H9 (cell line): ENCODE data around the gene C10orf105. TPM values are rescaled to one million over a fixed set of nuclear protein-coding genes. Genes with fewer than 3 reads are reported as not detected.

Experiments
- DNase-seq: peaks from one replicate; pipeline ENCODE4 v3.0.0-alpha.2; 2017
- H2AFZ ChIP-seq: one replicate; pipeline ENCODE4 v1.6.1; 2013; ENCODE audit warnings: mild to moderate bottlenecking, low read length, control low read depth, moderate library complexity
- H2AK5ac ChIP-seq: 2 replicates; pipeline ENCODE4 v1.6.1; 2013; ENCODE audit warnings: low read length, control low read depth, mixed read lengths; ENCODE audit not compliant: insufficient read length
- H2BK120ac ChIP-seq: one replicate; pipeline ENCODE4 v1.6.1; 2013; ENCODE audit warnings: low read depth, mild to moderate bottlenecking, low read length, control low read depth, inconsistent platforms; ENCODE audit not compliant: poor library complexity, severe bottlenecking
- H2BK12ac ChIP-seq: 2 replicates; pipeline ENCODE4 v1.6.1; 2013; ENCODE audit warnings: low read length, control low read depth, mixed read lengths, low read depth; ENCODE audit not compliant: insufficient read length
- H2BK15ac ChIP-seq: 2 replicates; pipeline ENCODE4 v1.6.1; 2013; ENCODE audit warnings: low read depth, low read length, control low read depth
- H2BK20ac ChIP-seq: one replicate; pipeline ENCODE4 v1.6.1; 2013; ENCODE audit warnings: low read depth, mild to moderate bottlenecking, low read length, control low read depth, inconsistent platforms; ENCODE audit not compliant: poor library complexity, severe bottlenecking
- H2BK5ac ChIP-seq: 2 replicates; pipeline ENCODE4 v1.6.1; 2013; ENCODE audit warnings: low read length, control low read depth, mixed read lengths; ENCODE audit not compliant: insufficient read length
- H3K14ac ChIP-seq: 2 replicates; pipeline ENCODE4 v1.6.1; 2013; ENCODE audit warnings: low read length, control low read depth; ENCODE audit not compliant: insufficient read depth
- H3K18ac ChIP-seq: 2 replicates; pipeline ENCODE4 v1.6.1; 2013; ENCODE audit warnings: low read depth, mild to moderate bottlenecking, mixed read lengths, low read length, control low read depth; ENCODE audit not compliant: insufficient read length
- H3K23ac ChIP-seq: 2 replicates; pipeline ENCODE4 v1.6.1; 2013; ENCODE audit warnings: low read length, control low read depth, mixed read lengths, low read depth; ENCODE audit not compliant: insufficient read length
- H3K23me2 ChIP-seq: 2 replicates; pipeline ENCODE4 v1.6.1; 2013; ENCODE audit warnings: low read depth, mild to moderate bottlenecking, mixed read lengths, low read length, control low read depth; ENCODE audit not compliant: insufficient read length, poor library complexity, severe bottlenecking
- H3K27ac ChIP-seq: 2 replicates; pipeline ENCODE4 v1.5.1; 2013; ENCODE audit warnings: low read length, control low read depth, mixed read lengths, low read depth; ENCODE audit not compliant: insufficient read length
- H3K27me3 ChIP-seq: 2 replicates; pipeline ENCODE4 v1.6.1; 2013; ENCODE audit warnings: low read length, control low read depth, inconsistent platforms; ENCODE audit not compliant: insufficient read depth
- H3K4ac ChIP-seq: 2 replicates; pipeline ENCODE4 v1.6.1; 2013; ENCODE audit warnings: low read depth, mild to moderate bottlenecking, control low read depth, inconsistent platforms, low read length, moderate library complexity
- H3K4me1 ChIP-seq: 2 replicates; pipeline ENCODE4 v1.6.1; 2013; ENCODE audit warnings: low read length, control low read depth, inconsistent platforms; ENCODE audit not compliant: insufficient read depth
- H3K4me2 ChIP-seq: 2 replicates; pipeline ENCODE4 v1.6.1; 2013; ENCODE audit warnings: low read length, control low read depth, mixed read lengths; ENCODE audit not compliant: insufficient read length, insufficient read depth
- H3K56ac ChIP-seq: 2 replicates; pipeline ENCODE4 v1.6.1; 2013; ENCODE audit warnings: low read depth, mild to moderate bottlenecking, mixed read lengths, low read length, control low read depth; ENCODE audit not compliant: insufficient read length
- H3K79me1 ChIP-seq: 2 replicates; pipeline ENCODE4 v1.6.1; 2013; ENCODE audit warnings: low read depth, mild to moderate bottlenecking, moderate library complexity, low read length, control low read depth, inconsistent platforms; ENCODE audit not compliant: insufficient read depth, poor library complexity, severe bottlenecking
- H3K79me2 ChIP-seq: 2 replicates; pipeline ENCODE4 v1.6.1; 2013; ENCODE audit warnings: low read length, control low read depth, inconsistent platforms; ENCODE audit not compliant: insufficient read depth
- H3K9ac ChIP-seq: 2 replicates; pipeline ENCODE4 v1.6.1; 2013; ENCODE audit warnings: low read length, control low read depth, mixed read lengths; ENCODE audit not compliant: insufficient read length; ENCODE audit errors: extremely low read depth
- H3K9me3 ChIP-seq: one replicate; pipeline ENCODE4 v1.6.1; 2013; ENCODE audit warnings: low read depth, low read length, inconsistent platforms; ENCODE audit not compliant: control insufficient read depth
- H3T11ph ChIP-seq: one replicate; pipeline ENCODE4 v1.6.1; 2013; ENCODE audit warnings: mild to moderate bottlenecking, low read length, control low read depth, inconsistent platforms
- H4K20me1 ChIP-seq: one replicate; pipeline ENCODE4 v1.6.1; 2013; ENCODE audit not compliant: control insufficient read depth, insufficient read length, insufficient read depth
- H4K5ac ChIP-seq: 2 replicates; pipeline ENCODE4 v1.6.1; 2013; ENCODE audit warnings: low read depth, mild to moderate bottlenecking, mixed read lengths, low read length, control low read depth; ENCODE audit not compliant: insufficient read length
- H4K8ac ChIP-seq: replicated peaks from 2 replicates; pipeline ENCODE4 v1.6.1; 2013; ENCODE audit warnings: low read length, control low read depth, mixed read lengths, low read depth; ENCODE audit not compliant: insufficient read length
- H4K91ac ChIP-seq: 2 replicates; pipeline ENCODE4 v1.6.1; 2013; ENCODE audit warnings: low read depth, mild to moderate bottlenecking, moderate library complexity, mixed read lengths, low read length, control low read depth; ENCODE audit not compliant: insufficient read length
- H3K27ac Mint-ChIP-seq, 3 experiments: 2 replicates in 2 of 3; 3 replicates in 1 of 3; pipeline ENCODE4 v1.8.0; 2020 to 2021; ENCODE audit warnings: mixed read lengths in 3 of 3, mild to moderate bottlenecking in 1 of 3, moderate library complexity in 1 of 3
- H3K27me3 Mint-ChIP-seq: 2 replicates; pipeline ENCODE4 v1.8.0; 2021; ENCODE audit warnings: low read depth, mild to moderate bottlenecking, moderate library complexity, mixed read lengths
- H3K36me3 Mint-ChIP-seq, 3 experiments: 2 replicates in 2 of 3; 3 replicates in 1 of 3; pipeline ENCODE4 v1.8.0; 2020 to 2021; ENCODE audit warnings: low read depth in 3 of 3, mixed read lengths in 3 of 3; ENCODE audit not compliant: insufficient read depth in 1 of 3
- H3K4me1 Mint-ChIP-seq, 2 experiments: 2 replicates each; pipeline ENCODE4 v1.8.0; 2020; ENCODE audit warnings: mixed read lengths in 2 of 2
- H3K4me3 Mint-ChIP-seq, 2 experiments: 2 replicates in 1 of 2; 3 replicates in 1 of 2; pipeline ENCODE4 v1.8.0; 2020 to 2021; ENCODE audit warnings: mild to moderate bottlenecking in 2 of 2, mixed read lengths in 2 of 2, moderate library complexity in 1 of 2
- H3K9me3 Mint-ChIP-seq, 2 experiments: 2 replicates in 1 of 2; 3 replicates in 1 of 2; pipeline ENCODE4 v1.8.0; 2020; ENCODE audit warnings: mild to moderate bottlenecking in 2 of 2, mixed read lengths in 2 of 2, moderate library complexity in 1 of 2
- CTCF ChIP-seq: fragments of 200-600 bp; sonication (generic); conservative IDR thresholded peaks from 3 replicates; pipeline ENCODE4 v1.8.0; 2021; ENCODE audit warnings: antibody characterized with exemption, mild to moderate bottlenecking
- whole genome bisulfite sequencing: extraction: QIAGEN DNeasy Blood & Tissue Kit; methylation state at CpG from one replicate; pipeline ENCODE4 v1.1.7; 2013; ENCODE audit warnings: missing lambda C conversion rate, low lambda C conversion rate, mixed read lengths; ENCODE audit not compliant: insufficient read length; ENCODE audit errors: extremely low coverage; 5-methylcytosine and 5-hydroxymethylcytosine counted together
- total RNA-seq: library from RNA; stranded (reverse); gene quantifications from 2 replicates; pipeline ENCODE4 v1.2.1, GENCODE V29; 2021

Gene C10orf105
- total RNA-seq, 1 experiment from 2014 or later, result 0.26 TPM

- no peak overlapping the region for H2BK15ac ChIP-seq
- no CpG with 5 or more reads among the region's 14 CpGs for WGBS
- no peaks in the 10 kb centered on the region for H3K4me1 ChIP-seq
- H3K14ac ChIP-seq, result no peak overlapping the region
- no peak overlapping the region for H2BK120ac ChIP-seq
- no peaks in the 10 kb centered on the region; the same call in 1 of the 2 replicates for H3K79me2 ChIP-seq
- H3K4me1 Mint-ChIP-seq, result peaks cover 10 to 39% of the 10 kb centered on the region in 2 experiments; a peak in 3 of 4 replicates
- H2AFZ ChIP-seq, result no peak overlapping the region
- peak overlapping the region in 1 of 3 experiments; percentile 1; a peak in 1 of 7 replicates for H3K27ac Mint-ChIP-seq
- TF ChIP-seq CTCF, result no peak
- H3K4me2 ChIP-seq, result no peak overlapping the region
- no peak overlapping the region for H4K91ac ChIP-seq
- no peaks in the 10 kb centered on the region for H3K27me3 ChIP-seq
- no peak overlapping the region for H3K4me3 Mint-ChIP-seq
- H3K9me3 Mint-ChIP-seq, result no peaks in the 10 kb centered on the region; a peak in 2 of 5 replicates
- H3K56ac ChIP-seq, result no peak overlapping the region
- no peak overlapping the region for H3K18ac ChIP-seq
- H3K27ac ChIP-seq, result no peak overlapping the region
- peaks cover 2% of the 10 kb centered on the region for H3K27me3 Mint-ChIP-seq
- no peaks in the 10 kb centered on the region for H3K79me1 ChIP-seq
- no peak overlapping the region for H3K4ac ChIP-seq
- H2BK5ac ChIP-seq, result no peak overlapping the region
- no peaks in the 10 kb centered on the region for H3K36me3 Mint-ChIP-seq
- H3K9ac ChIP-seq, result no peak overlapping the region
- no peak overlapping the region for H3T11ph ChIP-seq
- H2BK12ac ChIP-seq, result no peak overlapping the region
- no peaks in the 10 kb centered on the region for H3K23me2 ChIP-seq
- no peak overlapping the region for H3K23ac ChIP-seq
- no peak overlapping the region for H2AK5ac ChIP-seq
- H4K8ac ChIP-seq, result no peak overlapping the region
- no peak overlapping the region for H2BK20ac ChIP-seq
- no peak for DNase-seq
- no peaks in the 10 kb centered on the region for H3K9me3 ChIP-seq
- H4K20me1 ChIP-seq, result no peaks in the 10 kb centered on the region
- H4K5ac ChIP-seq, result no peak overlapping the region
Observed at GRCh38 chr10:71751515-71752224, 32.1 kb upstream of the C10orf105 start.
